Adipocyte (in vitro differentiated cells): ENCODE results near the gene LANCL3.
A peak's percentile ranks its signal among the peaks of the same experiment; 100 is the strongest.
"Not testable (repeated sequence)": the region's sequence is repeated elsewhere in the genome, so short reads cannot be mapped to it uniquely, and the experiment has no call there.

Experiments
- DNase-seq: peaks from one replicate; pipeline ENCODE4 v3.0.0-alpha.2; 2015; ENCODE audit warnings: low read depth
- H3K27me3 ChIP-seq: replicated peaks from 2 replicates; pipeline ENCODE4 v1.7.0; 2013; ENCODE audit warnings: mild to moderate bottlenecking, low read length, moderate library complexity; ENCODE audit not compliant: control insufficient read depth, insufficient read depth
- H3K36me3 ChIP-seq: 2 replicates; pipeline ENCODE4 v1.7.0; 2013; ENCODE audit warnings: low read length, mild to moderate bottlenecking, moderate library complexity; ENCODE audit not compliant: control insufficient read depth, insufficient read depth, severe bottlenecking
- H3K4me1 ChIP-seq: 2 replicates; pipeline ENCODE4 v1.7.0; 2013; ENCODE audit warnings: mild to moderate bottlenecking, low read length, moderate library complexity; ENCODE audit not compliant: control insufficient read depth, insufficient read depth
- H3K4me3 ChIP-seq: 2 replicates; pipeline ENCODE4 v1.7.0; 2013; ENCODE audit warnings: mild to moderate bottlenecking, low read length, moderate library complexity
- H3K9ac ChIP-seq: 2 replicates; pipeline ENCODE4 v1.7.0; 2013; ENCODE audit warnings: mild to moderate bottlenecking, low read length, moderate library complexity
- H3K9me3 ChIP-seq: 2 replicates; pipeline ENCODE4 v1.7.0; 2013; ENCODE audit warnings: mild to moderate bottlenecking, low read length, moderate library complexity; ENCODE audit not compliant: control insufficient read depth

The LANCL3 gene

GRCh38 chrX:37571426-37572107, at the start of gene LANCL3:
Gene LANCL3 (plus strand): TSS chrX:37571661. CDS start chrX:37571871, 210 bp downstream.
- not testable (repeated sequence) for DNase-seq, H3K9ac ChIP-seq, H3K27me3 ChIP-seq, H3K36me3 ChIP-seq, H3K4me1 ChIP-seq, H3K9me3 ChIP-seq
- H3K4me3 ChIP-seq, result peak within 1 kb of the TSS; percentile 54

DNA sequence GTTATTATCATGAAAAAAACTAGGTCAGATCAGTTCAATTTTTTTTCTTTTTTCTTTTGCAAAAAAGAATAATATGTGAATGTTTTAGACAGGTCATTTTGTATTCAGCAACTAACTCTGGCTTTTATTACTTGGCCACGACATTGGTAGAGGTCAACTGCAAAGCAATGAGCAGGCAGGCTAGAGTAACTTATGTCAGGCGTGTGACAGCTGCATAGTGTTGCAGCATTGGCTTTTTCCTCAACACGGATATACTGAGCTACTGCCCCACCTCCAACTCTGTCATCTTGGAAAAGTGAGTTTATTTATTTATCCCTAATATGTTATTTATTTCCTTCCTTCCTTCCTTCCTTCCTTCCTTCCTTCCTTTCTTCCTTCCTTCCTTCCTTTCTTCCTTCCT, 47.8 kb upstream of the LANCL3 start:
- H3K27me3 ChIP-seq, H3K36me3 ChIP-seq, H3K4me3 ChIP-seq, H3K9me3 ChIP-seq, DNase-seq, H3K4me1 ChIP-seq, H3K9ac ChIP-seq: not testable (repeated sequence)

DNA sequence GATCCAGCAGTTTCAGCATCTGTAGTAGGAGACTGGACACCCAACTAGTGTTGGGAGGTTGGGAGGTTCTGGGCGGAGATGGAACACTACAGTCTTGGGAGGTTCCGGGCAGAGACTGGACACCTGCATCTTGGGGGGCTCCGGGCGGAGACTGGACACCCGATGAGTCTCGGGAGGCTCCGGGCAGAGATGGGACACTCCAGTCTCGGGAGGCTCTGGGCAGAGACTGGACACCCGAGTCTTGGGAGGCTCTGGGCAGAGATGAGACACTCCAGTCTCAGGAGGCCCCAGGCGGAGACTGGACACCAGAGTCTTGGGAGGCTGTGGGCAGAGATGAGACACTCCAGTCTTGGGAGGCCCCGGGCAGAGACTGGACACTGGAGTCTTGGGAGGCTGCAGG, 29.5 kb upstream of the LANCL3 start:
- no peaks in the 10 kb centered on the region for H3K36me3 ChIP-seq
- H3K9me3 ChIP-seq, result no peaks in the 10 kb centered on the region
- no peaks in the 10 kb centered on the region for H3K27me3 ChIP-seq
- no peak overlapping the region for H3K4me3 ChIP-seq
- no peak for DNase-seq
- no peaks in the 10 kb centered on the region for H3K4me1 ChIP-seq
- no peak overlapping the region for H3K9ac ChIP-seq

DNA sequence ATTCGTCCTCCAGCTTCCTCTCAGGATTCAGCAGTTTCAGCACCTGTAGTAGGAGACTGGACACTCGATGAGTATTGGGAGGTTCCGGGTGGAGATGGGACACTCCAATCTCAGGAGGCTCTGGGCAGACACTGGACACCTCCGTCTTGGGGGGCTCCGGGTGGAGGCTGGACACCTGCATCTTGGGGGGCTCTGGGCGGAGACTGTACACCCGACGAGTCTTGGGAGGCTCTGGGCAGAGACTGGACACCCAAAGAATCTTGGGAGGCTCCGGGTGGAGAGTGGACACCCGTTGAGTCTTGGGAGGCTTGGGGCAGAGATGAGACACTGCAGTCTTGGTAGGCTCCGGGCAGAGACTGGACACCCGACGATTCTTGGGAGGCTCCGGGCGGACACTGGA, 28.7 kb upstream of the LANCL3 start:
- H3K4me3 ChIP-seq, result no peak overlapping the region
- no peaks in the 10 kb centered on the region for H3K9me3 ChIP-seq
- H3K27me3 ChIP-seq, result no peaks in the 10 kb centered on the region
- no peak overlapping the region for H3K9ac ChIP-seq
- no peaks in the 10 kb centered on the region for H3K4me1 ChIP-seq
- DNase-seq, result no peak
- no peaks in the 10 kb centered on the region for H3K36me3 ChIP-seq

DNA sequence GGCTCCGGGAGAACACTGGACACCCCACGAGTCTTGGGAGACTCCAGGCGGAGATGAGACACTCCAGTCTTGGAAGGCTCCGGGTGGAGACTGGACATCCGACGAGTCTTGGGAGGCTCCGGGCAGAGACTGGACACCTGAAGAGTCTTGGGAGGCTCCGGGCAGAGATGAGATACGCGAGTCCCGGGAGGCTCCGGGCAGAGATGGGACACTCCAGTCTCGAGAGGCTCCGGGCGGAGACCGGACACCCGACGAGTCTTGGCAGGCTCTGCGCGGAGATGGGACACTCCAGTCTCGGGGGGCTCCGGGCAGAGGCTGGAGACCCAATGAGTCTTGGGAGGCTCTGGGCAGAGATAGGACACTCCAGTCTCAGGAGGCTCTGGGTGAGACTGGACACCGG, 28.1 kb upstream of the LANCL3 start:
- no peak for DNase-seq
- no peaks in the 10 kb centered on the region for H3K36me3 ChIP-seq
- no peaks in the 10 kb centered on the region for H3K4me1 ChIP-seq
- H3K9ac ChIP-seq, result no peak overlapping the region
- no peaks in the 10 kb centered on the region for H3K27me3 ChIP-seq
- H3K9me3 ChIP-seq, result no peaks in the 10 kb centered on the region
- H3K4me3 ChIP-seq, result no peak overlapping the region

GRCh38 chrX:37544531-37544930, 26.9 kb upstream of the LANCL3 start:
- not testable (repeated sequence) for H3K9ac ChIP-seq

GRCh38 chrX:37545066-37545465, 26.4 kb upstream of the LANCL3 start:
- H3K27me3 ChIP-seq, result no peaks in the 10 kb centered on the region
- H3K36me3 ChIP-seq, result no peaks in the 10 kb centered on the region
- DNase-seq, result no peak
- no peaks in the 10 kb centered on the region for H3K9me3 ChIP-seq
- no peak overlapping the region for H3K9ac ChIP-seq
- no peak overlapping the region for H3K4me3 ChIP-seq
- no peaks in the 10 kb centered on the region for H3K4me1 ChIP-seq

More at GRCh38 chrX:37544531-37544930, 26.9 kb upstream of the LANCL3 start:
- H3K4me3 ChIP-seq, H3K4me1 ChIP-seq, H3K9me3 ChIP-seq, DNase-seq, H3K36me3 ChIP-seq, H3K27me3 ChIP-seq: not testable (repeated sequence)

- not testable (repeated sequence) for H3K4me1 ChIP-seq, DNase-seq, H3K9ac ChIP-seq, H3K36me3 ChIP-seq, H3K9me3 ChIP-seq, H3K4me3 ChIP-seq, H3K27me3 ChIP-seq
Measured at GRCh38 chrX:37549619-37550018, 21.8 kb upstream of the LANCL3 start.

- no peak for DNase-seq
- H3K9ac ChIP-seq, result no peak overlapping the region
- no peaks in the 10 kb centered on the region for H3K27me3 ChIP-seq
- no peaks in the 10 kb centered on the region for H3K4me1 ChIP-seq
- H3K4me3 ChIP-seq, result no peak overlapping the region
- no peaks in the 10 kb centered on the region for H3K36me3 ChIP-seq
- H3K9me3 ChIP-seq, result peaks cover 5% of the 10 kb centered on the region
Measured at GRCh38 chrX:37553476-37553875, 18.0 kb upstream of the LANCL3 start.

DNA sequence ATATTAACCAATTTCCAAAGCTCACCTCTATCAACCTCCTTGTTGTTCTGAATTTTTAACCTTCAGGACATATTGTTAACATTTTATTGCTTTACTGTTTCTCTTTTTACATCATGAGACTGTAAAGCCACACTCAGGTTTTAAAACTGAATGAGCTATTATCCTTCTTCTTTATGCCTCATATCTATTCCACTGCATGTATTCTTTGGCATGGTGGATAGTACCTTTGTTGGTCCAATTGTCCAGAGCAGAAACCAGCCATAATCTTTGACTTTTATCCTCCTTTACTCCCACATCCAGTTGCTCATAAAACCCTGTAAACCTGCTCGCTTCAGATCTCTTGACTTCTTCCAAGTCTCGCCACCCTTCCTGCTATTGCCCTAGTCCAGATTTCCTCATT, 6.2 kb upstream of the LANCL3 start:
- not testable (repeated sequence) for H3K9me3 ChIP-seq, H3K9ac ChIP-seq, H3K4me3 ChIP-seq, H3K27me3 ChIP-seq, H3K4me1 ChIP-seq, DNase-seq, H3K36me3 ChIP-seq

- not testable (repeated sequence) for H3K36me3 ChIP-seq, H3K4me3 ChIP-seq, H3K4me1 ChIP-seq, H3K9me3 ChIP-seq, H3K27me3 ChIP-seq, H3K9ac ChIP-seq, DNase-seq
Measured at GRCh38 chrX:37570349-37570748, 1.1 kb upstream of the LANCL3 start.

- H3K36me3 ChIP-seq, H3K9me3 ChIP-seq, H3K27me3 ChIP-seq, DNase-seq, H3K9ac ChIP-seq, H3K4me1 ChIP-seq: not testable (repeated sequence)
- H3K4me3 ChIP-seq, result peak overlapping the region; percentile 54
Measured at GRCh38 chrX:37572108-37572587, 687 bp downstream of the LANCL3 start.
